HL-60 (cell line): ENCODE measurements around the gene SERPINE1.

Source experiments
- CTCF ChIP-seq: IDR thresholded peaks from one replicate; pipeline ENCODE4 v1.5.1; 2011; ENCODE audit warnings: low read length, control low read depth, inconsistent platforms; ENCODE audit not compliant: insufficient read depth
- GABPA ChIP-seq: IDR thresholded peaks from 2 replicates; pipeline ENCODE4 v1.6.1; 2012; ENCODE audit warnings: low read depth
- POLR2AphosphoS5 ChIP-seq: IDR thresholded peaks from 2 replicates; pipeline ENCODE4 v1.6.1; 2012; ENCODE audit warnings: low read depth

GRCh38 chr7:101120315-101120714 is 6.6 kb upstream of the SERPINE1 start:
- no peak for TF ChIP-seq CTCF
- no peak for TF ChIP-seq GABPA
- TF ChIP-seq POLR2AphosphoS5: no peak
